Measurements from ENCODE around the gene ZNF483. TPM values are rescaled to one million over a fixed set of nuclear protein-coding genes. Genes with fewer than 3 reads are reported as not detected.

The ZNF483 gene
- 1.1 and 1.6 TPM in 2 replicates for total RNA-seq

GRCh38 chr9:111525056-111525977 is at the start of gene ZNF483:
Gene ZNF483 (plus strand): TSS chr9:111525179. CDS start chr9:111527396, 2,217 bp downstream.

DNA sequence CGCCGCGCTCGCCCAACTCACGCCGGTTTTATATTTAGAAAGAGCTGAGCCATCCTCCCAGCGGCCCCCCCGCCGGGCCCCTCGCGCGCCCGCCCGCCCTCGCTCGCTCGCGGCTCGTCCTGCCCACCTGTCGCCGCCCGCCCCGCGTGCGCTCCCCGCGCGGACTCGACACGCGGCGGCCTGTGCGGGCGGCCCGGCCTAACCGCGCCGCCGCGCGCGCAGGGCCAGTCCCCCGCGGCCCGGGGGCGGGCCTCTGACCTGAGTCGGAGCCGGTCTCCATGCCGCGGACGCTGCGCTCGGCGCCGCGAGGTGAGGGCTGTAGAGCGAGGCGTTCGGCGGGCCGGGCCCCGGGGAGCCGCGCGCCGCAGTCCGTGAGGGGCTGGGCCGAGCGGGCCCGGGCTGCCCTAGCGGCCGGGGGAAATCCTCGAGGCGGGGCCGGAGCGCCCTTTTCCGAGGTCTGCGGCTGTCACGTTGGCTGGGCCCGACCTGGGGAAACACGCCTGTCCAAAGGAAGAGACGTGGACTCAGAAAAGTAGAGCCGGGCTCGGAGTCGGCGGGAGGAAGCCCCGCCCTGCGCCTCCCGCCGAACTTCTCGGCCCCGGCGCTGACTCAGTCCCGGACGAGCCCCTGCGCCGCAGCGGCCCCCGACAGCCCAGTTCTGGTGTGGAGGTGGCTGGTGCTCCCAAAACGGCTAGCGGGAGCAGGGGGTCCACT is 41.0 kb upstream of the ZNF483 start, which contains the start of gene ECPAS:
TSS of gene ECPAS (minus strand) at position 526 of the 714 bp plus-strand sequence. CDS start 11,465 bp downstream, outside the sequence.

DNA sequence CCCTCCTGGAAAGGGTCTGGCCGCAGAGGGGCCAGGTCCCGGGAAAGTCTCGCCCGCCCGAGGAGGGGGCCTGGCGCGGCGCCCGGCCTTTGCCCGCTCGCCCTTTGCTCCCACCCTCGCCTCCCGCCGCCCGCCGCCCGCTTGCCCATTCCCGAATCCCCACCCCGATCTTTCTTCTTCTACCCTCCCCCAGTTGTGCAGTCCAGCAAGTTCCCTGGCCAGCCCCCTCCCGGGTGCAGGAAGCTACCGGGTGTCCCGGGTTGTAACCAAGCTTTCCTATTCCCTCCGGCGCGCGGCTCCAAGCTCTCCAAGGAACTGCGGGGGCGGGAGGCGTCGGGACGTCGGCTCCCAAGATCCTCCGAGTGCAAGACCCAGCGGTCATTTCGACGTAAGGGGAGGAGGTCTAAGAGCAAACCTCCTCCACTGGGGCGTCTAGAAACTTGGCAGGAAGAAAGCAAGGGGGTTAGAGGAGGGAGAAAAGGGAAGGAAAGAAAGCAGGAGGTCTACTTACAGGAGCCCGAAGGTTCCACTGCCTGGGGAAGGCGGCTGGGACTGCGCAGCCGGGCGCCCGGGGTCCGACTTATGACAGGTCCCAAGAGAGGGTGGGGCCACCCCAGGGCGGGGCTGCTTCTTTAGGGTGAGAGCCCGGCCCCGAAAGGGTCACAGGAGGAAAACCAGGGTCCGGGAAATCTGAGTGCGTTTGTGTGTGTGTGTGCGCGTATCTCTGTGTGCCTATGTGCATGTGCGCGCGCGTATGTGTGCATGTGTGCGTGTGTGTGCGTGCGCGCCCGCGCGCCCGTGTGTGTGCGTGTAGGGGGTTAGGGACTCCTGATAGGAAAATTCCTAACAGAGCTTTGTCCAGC is 74.3 kb downstream of the ZNF483 start, which contains the start of gene PTGR1:
TSS of gene PTGR1 (minus strand) at position 556 of the 863 bp plus-strand sequence. CDS start 2,225 bp downstream, outside the sequence.

Other genes with a start within 250 kb of the ZNF483 start
- gene OR2K2, start 195.0 kb upstream of the ZNF483 start, total RNA-seq, result not detected in 2 replicates
- 129 and 149 TPM in 2 replicates for gene ECPAS, start 40.8 kb upstream of the ZNF483 start, total RNA-seq
- 60.3 and 67.4 TPM in 2 replicates for gene PTGR1, start 74.5 kb downstream of the ZNF483 start, total RNA-seq
- gene DNAJC25, start 106.2 kb downstream of the ZNF483 start, total RNA-seq, result 8.1 and 8.8 TPM in 2 replicates
- gene GNG10, start 136.4 kb downstream of the ZNF483 start, total RNA-seq, result 49.0 and 63.9 TPM in 2 replicates